Activated CD8-positive, alpha-beta T cell treated with anti-CD3 and anti-CD28 coated beads, Interleukin-2, amount 10 ng/mL, durations not matched to agents 7 days and 5 days (primary cell): ENCODE data around the gene GOLT1A. TPM values are rescaled to one million over a fixed set of nuclear protein-coding genes. Genes with fewer than 3 reads are reported as not detected.

ENCODE experiments used
- ATAC-seq: fragments of 150-1000 bp; cut with Tn5 transposase; one replicate; pipeline ENCODE4 v1.10.0; 2021; ENCODE audit warnings: moderate library complexity
- CTCF ChIA-PET: fragments of 350-600 bp; sonication (Branson Sonifier 250); formaldehyde crosslinking; loops from one replicate; lab custom pipeline; 2021; ENCODE audit warnings: antibody characterized with exemption; lab: Charles Lee
- POLR2A ChIA-PET: fragments of 350-600 bp; sonication (Branson Sonifier 250); formaldehyde crosslinking; loops from one replicate; lab custom pipeline; 2021; ENCODE audit warnings: antibody characterized with exemption; lab: Charles Lee
- DNase-seq: peaks from one replicate; pipeline ENCODE4 v3.0.0-alpha.2; 2020
- H3K27ac Mint-ChIP-seq: one replicate; pipeline ENCODE4 v1.8.0; 2021; ENCODE audit warnings: mild to moderate bottlenecking, mixed read lengths
- H3K27me3 Mint-ChIP-seq: one replicate; pipeline ENCODE4 v1.8.0; 2021; ENCODE audit warnings: low read depth, mixed read lengths
- H3K36me3 Mint-ChIP-seq: one replicate; pipeline ENCODE4 v1.8.0; 2021; ENCODE audit warnings: low read depth, mixed read lengths
- H3K4me1 Mint-ChIP-seq: one replicate; pipeline ENCODE4 v1.8.0; 2021; ENCODE audit warnings: low read depth, mixed read lengths
- H3K4me3 Mint-ChIP-seq: one replicate; pipeline ENCODE4 v1.8.0; 2021; ENCODE audit warnings: mild to moderate bottlenecking, mixed read lengths
- H3K9me3 Mint-ChIP-seq: one replicate; pipeline ENCODE4 v1.8.0; 2022; ENCODE audit warnings: mixed read lengths; ENCODE audit not compliant: insufficient read depth
- total RNA-seq, 2 experiments: library from RNA; stranded (reverse); gene quantifications; one replicate each; pipeline ENCODE4 v1.2.3, GENCODE V29; 2021

GOLT1A gene
- total RNA-seq, 2 experiments from 2014 or later: not detected

- POLR2A ChIA-PET: no interaction called here
- no peak for DNase-seq
- ATAC-seq: no peak
- Mint-ChIP-seq H3K36me3 (no peaks in the 10 kb centered on the region), H3K4me1 (no peaks in the 10 kb centered on the region), H3K4me3 (no peak overlapping the region), H3K9me3 (no peaks in the 10 kb centered on the region), H3K27ac (no peak overlapping the region), H3K27me3 (no peaks in the 10 kb centered on the region)
- CTCF ChIA-PET: interaction anchor here (0.9 to 2.7 kb wide), 2 partner anchors 12 to 19 kb away, joined by 5 to 7 read pairs; partner anchors contain the start of gene GOLT1A
Observed at GRCh38 chr1:204225841-204226735, 12.3 kb upstream of the GOLT1A start.

DNA sequence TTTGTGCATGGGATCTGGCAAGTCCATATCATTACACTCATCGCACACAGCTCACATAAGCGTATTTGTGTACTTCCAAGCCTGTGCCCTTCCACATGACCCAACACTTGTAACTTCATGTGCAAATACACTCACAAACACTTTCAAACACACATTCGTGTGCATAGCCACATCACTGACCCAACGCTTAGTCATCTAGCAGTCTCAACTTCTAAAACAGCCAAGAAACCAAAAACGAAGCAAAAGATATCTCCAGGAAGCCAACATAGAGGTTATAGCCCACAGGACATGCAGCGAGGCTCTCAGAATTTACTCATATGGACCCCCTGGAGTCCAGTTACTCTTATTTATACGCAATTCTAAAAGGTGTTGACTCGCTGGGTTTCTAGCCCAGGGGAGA lies 10.9 kb upstream of the GOLT1A start:
- Mint-ChIP-seq H3K36me3 (no peaks in the 10 kb centered on the region), H3K9me3 (no peaks in the 10 kb centered on the region), H3K4me3 (no peak overlapping the region), H3K27me3 (peaks cover 2% of the 10 kb centered on the region), H3K4me1 (no peaks in the 10 kb centered on the region), H3K27ac (no peak overlapping the region)
- DNase-seq (no peak), ATAC-seq (no peak)
- POLR2A ChIA-PET: no interaction called here
- CTCF ChIA-PET: no interaction called here

DNA sequence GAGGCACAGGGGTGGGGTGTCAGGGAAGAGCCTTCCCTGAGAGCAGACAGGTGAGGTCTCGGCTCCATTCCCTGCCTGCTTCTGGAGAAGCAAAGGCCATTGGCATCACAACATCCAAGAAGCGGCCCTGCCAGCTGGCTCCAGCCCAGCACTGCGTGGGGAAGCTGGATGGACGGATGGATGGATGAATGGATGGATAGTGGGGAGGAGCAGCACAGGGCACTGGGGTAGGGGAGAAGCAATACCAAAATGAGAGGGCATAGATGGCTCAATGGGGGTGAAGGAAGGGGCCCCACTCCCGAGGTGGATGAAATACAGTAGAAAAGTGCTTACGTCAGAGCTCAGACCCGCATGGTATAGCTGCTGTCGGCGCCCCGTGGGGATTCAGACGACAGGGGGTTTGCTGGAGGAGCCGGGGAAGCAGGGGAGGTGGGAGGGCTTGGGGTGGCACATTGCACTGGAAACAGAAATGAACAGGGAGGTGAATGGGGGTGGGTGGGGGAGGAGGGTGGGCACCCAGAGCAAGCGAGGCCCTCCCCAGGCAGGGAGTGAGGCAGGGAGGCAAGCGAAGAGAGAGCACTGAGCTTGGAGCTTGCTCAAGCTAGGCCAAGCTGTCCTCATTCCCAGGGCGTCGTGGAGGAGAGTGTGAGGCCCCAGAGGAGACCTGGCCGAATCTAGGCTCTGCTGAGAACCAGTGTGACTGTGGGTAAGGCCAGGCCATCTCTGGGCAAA lies 9.5 kb upstream of the GOLT1A start:
- peaks cover 7% of the 10 kb centered on the region for H3K4me1 Mint-ChIP-seq
- H3K27me3 Mint-ChIP-seq: peaks cover 2% of the 10 kb centered on the region
- CTCF ChIA-PET: interaction anchor here (1.4 kb wide), 1 partner anchor 16 kb away, joined by 4 read pairs; no protein-coding TSS in a partner anchor
- DNase-seq (no peak), ATAC-seq (no peak)
- POLR2A ChIA-PET: no interaction called here
- H3K36me3 Mint-ChIP-seq: no peaks in the 10 kb centered on the region
- no peak overlapping the region for H3K27ac Mint-ChIP-seq
- no peak overlapping the region for H3K4me3 Mint-ChIP-seq
- no peaks in the 10 kb centered on the region for H3K9me3 Mint-ChIP-seq

DNA sequence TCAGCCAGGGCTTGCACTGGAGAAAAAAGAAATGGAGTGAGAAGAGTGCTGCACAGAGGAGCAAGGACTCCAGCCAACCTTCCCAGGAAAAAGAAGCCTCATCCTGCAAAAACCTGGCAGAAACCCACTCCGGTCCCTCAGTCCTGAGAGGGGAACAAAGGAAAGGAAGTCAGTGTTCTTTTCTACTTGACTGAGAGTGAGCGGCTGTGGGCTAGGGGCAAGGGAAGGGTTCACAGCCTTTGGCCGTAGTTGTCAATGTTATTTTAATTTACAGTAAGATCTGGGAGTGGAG lies 8.9 kb upstream of the GOLT1A start:
- Mint-ChIP-seq H3K4me1 (peaks cover 9% of the 10 kb centered on the region), H3K9me3 (no peaks in the 10 kb centered on the region), H3K36me3 (no peaks in the 10 kb centered on the region), H3K4me3 (no peak overlapping the region), H3K27me3 (peaks cover 2% of the 10 kb centered on the region), H3K27ac (no peak overlapping the region)
- no peak for DNase-seq
- ChIA-PET CTCF (interaction anchor here (1.4 kb wide), 1 partner anchor 16 kb away, joined by 4 read pairs; no protein-coding TSS in a partner anchor), POLR2A (no interaction called here)
- no peak for ATAC-seq

DNA sequence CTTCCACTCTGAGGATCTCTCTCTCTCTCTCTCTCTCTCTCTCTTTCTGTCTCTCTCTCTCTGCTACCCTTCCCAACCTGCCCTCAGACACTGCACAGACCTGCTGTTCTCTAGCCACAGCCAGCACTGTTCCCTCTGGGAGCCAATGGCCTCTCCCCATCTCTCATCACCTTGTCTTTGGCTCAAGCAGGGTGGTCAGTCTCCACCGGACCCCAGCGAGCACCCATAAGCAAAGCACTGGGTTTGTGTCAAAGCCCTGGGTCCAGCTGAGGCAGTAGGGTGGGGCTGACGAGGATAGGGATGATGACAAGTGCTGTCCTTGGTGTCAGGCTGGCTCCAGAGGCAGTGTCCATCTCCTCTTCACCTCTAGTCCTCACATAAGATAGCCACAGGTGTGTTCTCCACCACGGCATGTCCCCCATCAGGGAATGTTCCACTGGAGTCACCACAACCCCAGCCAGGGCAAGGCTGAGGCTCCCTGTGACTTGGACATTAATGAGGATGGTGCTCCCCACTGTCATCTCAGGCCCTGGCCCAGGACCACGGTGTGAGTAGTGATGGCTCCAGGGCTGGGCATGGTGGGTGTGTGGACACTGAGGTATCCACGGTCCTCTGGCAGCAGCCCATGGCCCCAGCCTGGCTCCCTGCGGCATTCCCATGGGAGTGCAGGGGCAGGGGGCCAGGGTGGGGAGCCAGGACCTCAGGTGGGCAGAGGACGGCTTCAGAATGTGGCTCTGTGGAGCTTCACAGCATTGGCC lies 8.4 kb upstream of the GOLT1A start:
- POLR2A ChIA-PET: no interaction called here
- H3K27ac Mint-ChIP-seq: no peak overlapping the region
- ATAC-seq (no peak), DNase-seq (no peak)
- H3K27me3 Mint-ChIP-seq: peaks cover 2% of the 10 kb centered on the region
- CTCF ChIA-PET: interaction anchor here (1.4 kb wide), 1 partner anchor 15 kb away, joined by 4 read pairs; no protein-coding TSS in a partner anchor
- H3K4me1 Mint-ChIP-seq: peaks cover 9% of the 10 kb centered on the region
- no peak overlapping the region for H3K4me3 Mint-ChIP-seq
- H3K36me3 Mint-ChIP-seq: no peaks in the 10 kb centered on the region
- no peaks in the 10 kb centered on the region for H3K9me3 Mint-ChIP-seq

GRCh38 chr1:204221271-204221670 lies 7.5 kb upstream of the GOLT1A start:
- ChIA-PET CTCF (no interaction called here), POLR2A (no interaction called here)
- no peaks in the 10 kb centered on the region for H3K9me3 Mint-ChIP-seq
- H3K36me3 Mint-ChIP-seq: no peaks in the 10 kb centered on the region
- H3K27ac Mint-ChIP-seq: no peak overlapping the region
- peaks cover 9% of the 10 kb centered on the region for H3K4me1 Mint-ChIP-seq
- no peak overlapping the region for H3K4me3 Mint-ChIP-seq
- no peak for DNase-seq
- H3K27me3 Mint-ChIP-seq: peaks cover 2% of the 10 kb centered on the region
- no peak for ATAC-seq

DNA sequence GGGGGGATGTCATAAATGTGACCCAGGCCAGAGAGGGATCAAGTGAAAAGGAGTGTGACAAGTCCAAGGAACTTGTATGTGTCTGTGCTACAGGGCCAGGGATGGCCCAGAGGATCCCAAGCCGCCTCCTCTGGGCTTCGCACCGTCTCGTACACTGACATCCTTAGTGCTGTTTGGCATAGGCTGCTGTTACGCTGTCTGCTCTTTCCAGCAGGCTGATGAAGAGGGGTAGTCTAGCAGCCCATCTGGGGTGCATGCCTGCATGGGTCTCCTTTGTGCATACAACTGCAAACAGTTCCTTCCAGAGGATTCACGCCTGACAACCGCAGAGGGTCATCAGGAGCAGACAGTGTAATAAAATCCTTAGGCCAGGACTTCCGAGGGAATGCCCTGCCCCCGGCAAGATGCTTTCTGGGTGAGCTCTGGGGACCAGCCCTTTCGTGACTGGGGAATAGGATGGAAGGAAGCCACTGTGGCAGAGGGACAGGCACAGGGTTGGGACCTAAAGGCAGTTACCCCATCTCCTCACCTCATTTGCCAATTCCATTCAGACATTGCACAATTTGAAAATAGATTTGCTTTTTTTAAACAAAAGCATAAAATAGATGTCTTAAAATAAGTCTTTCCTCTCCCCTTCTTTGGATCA lies 6.3 kb upstream of the GOLT1A start:
- DNase-seq (no peak), ATAC-seq (no peak)
- POLR2A ChIA-PET: no interaction called here
- Mint-ChIP-seq H3K4me1 (peaks cover 9% of the 10 kb centered on the region), H3K27ac (no peak overlapping the region), H3K4me3 (no peak overlapping the region), H3K36me3 (no peaks in the 10 kb centered on the region), H3K27me3 (peaks cover 7% of the 10 kb centered on the region), H3K9me3 (no peaks in the 10 kb centered on the region)
- CTCF ChIA-PET: interaction anchor here (1.3 to 2.0 kb wide), 2 partner anchors 10 to 143 kb away, joined by 3 to 5 read pairs; no protein-coding TSS in a partner anchor

GRCh38 chr1:204218552-204218951 lies 4.8 kb upstream of the GOLT1A start:
- Mint-ChIP-seq H3K27me3 (peaks cover 12% of the 10 kb centered on the region), H3K4me1 (peaks cover 16% of the 10 kb centered on the region), H3K36me3 (no peaks in the 10 kb centered on the region), H3K27ac (no peak overlapping the region), H3K9me3 (no peaks in the 10 kb centered on the region), H3K4me3 (no peak overlapping the region)
- CTCF ChIA-PET: interaction anchor here (1.3 to 2.0 kb wide), 2 partner anchors 11 to 145 kb away, joined by 3 to 5 read pairs; no protein-coding TSS in a partner anchor
- ATAC-seq: peak; percentile 43
- peak; percentile 28 for DNase-seq
- POLR2A ChIA-PET: no interaction called here

GRCh38 chr1:204217648-204218000 lies 3.8 kb upstream of the GOLT1A start:
- H3K4me1 Mint-ChIP-seq: peaks cover 16% of the 10 kb centered on the region
- no peak overlapping the region for H3K4me3 Mint-ChIP-seq
- H3K36me3 Mint-ChIP-seq: no peaks in the 10 kb centered on the region
- ATAC-seq (no peak), DNase-seq (no peak)
- CTCF ChIA-PET: no interaction called here
- POLR2A ChIA-PET: no interaction called here
- no peaks in the 10 kb centered on the region for H3K9me3 Mint-ChIP-seq
- no peak overlapping the region for H3K27ac Mint-ChIP-seq
- H3K27me3 Mint-ChIP-seq: peaks cover 12% of the 10 kb centered on the region

- DNase-seq (no peak), ATAC-seq (no peak)
- H3K4me3 Mint-ChIP-seq: no peak overlapping the region
- ChIA-PET CTCF (interaction anchor here (1.9 to 2.5 kb wide), 2 partner anchors 11 to 88 kb away, joined by 5 to 23 read pairs; no protein-coding TSS in a partner anchor), POLR2A (no interaction called here)
- peaks cover 16% of the 10 kb centered on the region for H3K4me1 Mint-ChIP-seq
- H3K9me3 Mint-ChIP-seq: no peaks in the 10 kb centered on the region
- H3K36me3 Mint-ChIP-seq: no peaks in the 10 kb centered on the region
- H3K27me3 Mint-ChIP-seq: peaks cover 12% of the 10 kb centered on the region
- H3K27ac Mint-ChIP-seq: no peak overlapping the region
Observed at GRCh38 chr1:204216880-204217647, 3.3 kb upstream of the GOLT1A start.
